ENCODE measurements around the gene CWC27.

The CWC27 gene

DNA sequence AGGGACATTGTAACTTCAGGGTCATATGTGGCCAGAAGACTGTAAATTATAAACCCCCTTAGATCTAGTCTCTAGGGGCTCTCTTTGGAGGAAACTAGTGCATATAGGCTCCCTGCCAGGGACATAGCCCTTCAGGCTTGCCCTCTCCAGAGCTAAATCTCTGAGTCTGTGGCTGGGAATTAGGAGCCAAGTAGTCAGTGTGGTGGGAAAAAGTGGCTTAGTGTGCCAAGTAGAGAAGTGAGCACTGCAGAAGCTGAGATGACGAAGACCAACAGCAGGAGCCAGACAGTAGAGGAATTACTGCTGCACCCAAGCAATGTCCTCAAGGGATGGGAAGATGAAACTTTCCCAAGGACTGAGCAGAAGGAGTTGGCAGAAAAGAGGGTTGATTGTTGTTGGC is 71.2 kb downstream of the CWC27 start:
- ChIA-PET POLR2A (no interaction called here), CTCF (interaction anchor here (0.6 kb wide), 1 partner anchor 1865 kb away, joined by 3 read pairs; no protein-coding TSS in a partner anchor)
- H3K27ac ChIP-seq (ENCODE audit: extremely low read depth, low read depth, low read length), result no peak overlapping the region

DNA sequence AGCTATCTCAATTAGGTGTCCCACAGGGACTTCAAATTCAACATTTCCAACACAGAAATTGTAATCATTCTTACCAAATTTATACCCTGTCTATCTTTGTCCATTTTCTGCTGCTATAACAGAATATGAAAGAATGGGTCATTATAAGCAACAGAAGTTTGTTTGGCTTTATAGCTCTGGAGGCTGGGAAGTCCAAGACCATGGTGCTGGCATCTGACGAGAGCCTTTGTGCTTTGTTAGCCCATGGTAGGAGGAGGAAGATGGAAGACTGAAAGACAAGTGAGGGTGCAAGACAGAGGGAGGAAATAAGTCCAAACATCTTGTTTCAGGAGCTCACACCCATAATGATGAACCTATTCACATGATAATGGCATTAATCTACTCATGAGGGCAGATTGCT is 72.2 kb downstream of the CWC27 start:
- Histone ChIP-seq H3K9me3 (ENCODE audit: control insufficient read depth, insufficient read depth, low read depth, low read length) (no peaks in the 10 kb centered on the region), H3K4me1 (ENCODE audit: control insufficient read depth, insufficient read depth, low read length) (no peaks in the 10 kb centered on the region), H3K27ac (ENCODE audit: extremely low read depth, low read depth, low read length) (no peak overlapping the region), H3K4me3 (ENCODE audit: low read depth, low read length) (no peak overlapping the region), H3K36me3 (ENCODE audit: control insufficient read depth in 2 of 2, insufficient read depth in 1 of 2, low read length in 2 of 2) (no peaks in the 10 kb centered on the region; a peak in 1 of 3 replicates)
- TF ChIP-seq ZSCAN16 (tag by site-specific recombination; IDR thresholded peaks at IDR 0.05) (no peak), ZNF114 (tag by site-specific recombination; IDR thresholded peaks at IDR 0.05) (no peak), FEZF1 (tag by site-specific recombination; IDR thresholded peaks at IDR 0.05) (no peak), ZNF24 (tag by site-specific recombination; IDR thresholded peaks at IDR 0.05) (no peak), REPIN1 (tag by site-specific recombination; IDR thresholded peaks at IDR 0.05; ENCODE audit: low read depth) (no peak), ZBTB17 (tag by site-specific recombination; IDR thresholded peaks at IDR 0.05) (no peak)
- TF ChIP-seq, protein P1, sequence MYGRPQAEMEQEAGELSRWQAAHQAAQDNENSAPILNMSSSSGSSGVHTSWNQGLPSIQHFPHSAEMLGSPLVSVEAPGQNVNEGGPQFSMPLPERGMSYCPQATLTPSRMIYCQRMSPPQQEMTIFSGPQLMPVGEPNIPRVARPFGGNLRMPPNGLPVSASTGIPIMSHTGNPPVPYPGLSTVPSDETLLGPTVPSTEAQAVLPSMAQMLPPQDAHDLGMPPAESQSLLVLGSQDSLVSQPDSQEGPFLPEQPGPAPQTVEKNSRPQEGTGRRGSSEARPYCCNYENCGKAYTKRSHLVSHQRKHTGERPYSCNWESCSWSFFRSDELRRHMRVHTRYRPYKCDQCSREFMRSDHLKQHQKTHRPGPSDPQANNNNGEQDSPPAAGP (tag by site-specific recombination; IDR thresholded peaks at IDR 0.05), result no peak
- CTCF ChIA-PET, result interaction anchor here (0.7 kb wide), 1 partner anchor 8 kb away, joined by 3 read pairs; no protein-coding TSS in a partner anchor
- POLR2A ChIA-PET, result no interaction called here

More for the DNA sequence above, 71.2 kb downstream of the CWC27 start:
- H3K9me3 ChIP-seq (ENCODE audit: control insufficient read depth, insufficient read depth, low read depth, low read length), result no peaks in the 10 kb centered on the region
- TF ChIP-seq, protein P2, sequence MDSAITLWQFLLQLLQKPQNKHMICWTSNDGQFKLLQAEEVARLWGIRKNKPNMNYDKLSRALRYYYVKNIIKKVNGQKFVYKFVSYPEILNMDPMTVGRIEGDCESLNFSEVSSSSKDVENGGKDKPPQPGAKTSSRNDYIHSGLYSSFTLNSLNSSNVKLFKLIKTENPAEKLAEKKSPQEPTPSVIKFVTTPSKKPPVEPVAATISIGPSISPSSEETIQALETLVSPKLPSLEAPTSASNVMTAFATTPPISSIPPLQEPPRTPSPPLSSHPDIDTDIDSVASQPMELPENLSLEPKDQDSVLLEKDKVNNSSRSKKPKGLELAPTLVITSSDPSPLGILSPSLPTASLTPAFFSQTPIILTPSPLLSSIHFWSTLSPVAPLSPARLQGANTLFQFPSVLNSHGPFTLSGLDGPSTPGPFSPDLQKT (IDR thresholded peaks at IDR 0.05; ENCODE audit: borderline replicate concordance, low read depth, low read length), result no peak
- TF ChIP-seq ZNF335 (tag by site-specific recombination; conservative IDR thresholded peaks at IDR 0.05) (no peak), ZNF560 (tag by site-specific recombination; IDR thresholded peaks at IDR 0.05; ENCODE audit: borderline replicate concordance) (no peak), ZNF112 (tag by site-specific recombination; IDR thresholded peaks at IDR 0.05) (no peak), ZNF10 (tag by site-specific recombination; IDR thresholded peaks at IDR 0.05) (no peak), SCRT1 (tag by site-specific recombination; IDR thresholded peaks at IDR 0.05; ENCODE audit: borderline replicate concordance) (no peak), ZIC2 (tag by site-specific recombination; IDR thresholded peaks at IDR 0.05) (no peak), ZNF423 (tag by site-specific recombination; IDR thresholded peaks at IDR 0.05) (no peak), WT1 (tag by site-specific recombination; IDR thresholded peaks at IDR 0.05) (no peak), BCL11B (tag by site-specific recombination; IDR thresholded peaks at IDR 0.05; ENCODE audit: low read depth) (no peak), ZNF529 (tag by site-specific recombination; IDR thresholded peaks at IDR 0.05; ENCODE audit: insufficient replicate concordance) (no peak), ZNF548 (tag by site-specific recombination; IDR thresholded peaks at IDR 0.05) (no peak)
- TF ChIP-seq, protein P3, sequence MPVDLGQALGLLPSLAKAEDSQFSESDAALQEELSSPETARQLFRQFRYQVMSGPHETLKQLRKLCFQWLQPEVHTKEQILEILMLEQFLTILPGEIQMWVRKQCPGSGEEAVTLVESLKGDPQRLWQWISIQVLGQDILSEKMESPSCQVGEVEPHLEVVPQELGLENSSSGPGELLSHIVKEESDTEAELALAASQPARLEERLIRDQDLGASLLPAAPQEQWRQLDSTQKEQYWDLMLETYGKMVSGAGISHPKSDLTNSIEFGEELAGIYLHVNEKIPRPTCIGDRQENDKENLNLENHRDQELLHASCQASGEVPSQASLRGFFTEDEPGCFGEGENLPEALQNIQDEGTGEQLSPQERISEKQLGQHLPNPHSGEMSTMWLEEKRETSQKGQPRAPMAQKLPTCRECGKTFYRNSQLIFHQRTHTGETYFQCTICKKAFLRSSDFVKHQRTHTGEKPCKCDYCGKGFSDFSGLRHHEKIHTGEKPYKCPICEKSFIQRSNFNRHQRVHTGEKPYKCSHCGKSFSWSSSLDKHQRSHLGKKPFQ (tag by site-specific recombination; IDR thresholded peaks at IDR 0.05), result no peak
- no peaks in the 10 kb centered on the region; a peak in 1 of 3 replicates for H3K36me3 ChIP-seq (ENCODE audit: control insufficient read depth in 2 of 2, insufficient read depth in 1 of 2, low read length in 2 of 2)
- no peaks in the 10 kb centered on the region for H3K4me1 ChIP-seq (ENCODE audit: control insufficient read depth, insufficient read depth, low read length)
- H3K4me3 ChIP-seq (ENCODE audit: low read depth, low read length), result no peak overlapping the region

DNA sequence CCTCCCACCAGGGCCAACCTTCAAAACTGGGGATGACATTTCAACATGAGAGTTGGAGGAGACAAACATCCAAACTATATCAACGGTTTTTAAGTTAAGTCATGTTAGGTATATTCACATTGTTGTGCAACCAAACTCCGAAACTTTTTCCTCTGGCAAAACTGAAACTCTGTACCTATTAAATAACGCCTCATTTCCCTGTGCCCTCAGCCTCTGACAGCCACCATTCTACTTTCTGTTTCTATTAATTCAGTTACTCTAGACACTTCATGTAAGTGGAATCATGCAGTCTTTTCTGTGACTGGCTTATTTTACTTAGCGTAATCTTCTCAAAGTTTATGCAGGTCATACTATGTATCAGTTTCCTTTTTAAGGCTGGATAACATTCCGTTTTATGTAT is 85.0 kb downstream of the CWC27 start:
- Histone ChIP-seq H3K4me3 (ENCODE audit: low read depth, low read length) (no peak overlapping the region), H3K4me1 (ENCODE audit: control insufficient read depth, insufficient read depth, low read length) (no peaks in the 10 kb centered on the region), H3K27ac (ENCODE audit: extremely low read depth, low read depth, low read length) (no peak overlapping the region), H3K9me3 (ENCODE audit: control insufficient read depth, insufficient read depth, low read depth, low read length) (no peaks in the 10 kb centered on the region), H3K36me3 (ENCODE audit: control insufficient read depth in 2 of 2, insufficient read depth in 1 of 2, low read length in 2 of 2) (no peaks in the 10 kb centered on the region)
- TF ChIP-seq ZNF585B (tag by site-specific recombination; IDR thresholded peaks at IDR 0.05) (no peak), ZNF341 (tag by site-specific recombination; IDR thresholded peaks at IDR 0.05; ENCODE audit: low read depth) (no peak), ZNF473 (tag by site-specific recombination; IDR thresholded peaks at IDR 0.05) (no peak)
- CTCF ChIA-PET, result no interaction called here
- POLR2A ChIA-PET, result no interaction called here
